Measurements from ENCODE around the gene TPSAB1. TPM values are rescaled to one million over a fixed set of nuclear protein-coding genes. Genes with fewer than 3 reads are reported as not detected.

TPSAB1 gene
- total RNA-seq, 1 experiment from 2014 or later, result not detected

GRCh38 chr16:1258225-1258600, 17.7 kb downstream of the TPSAB1 start:
- BruUV-seq (replicated peaks), result no TSS peak
- TF ChIP-seq EZH2 (IDR thresholded peaks at IDR 0.05; ENCODE audit: low read depth), result no peak
- TF ChIP-seq, protein P1, sequence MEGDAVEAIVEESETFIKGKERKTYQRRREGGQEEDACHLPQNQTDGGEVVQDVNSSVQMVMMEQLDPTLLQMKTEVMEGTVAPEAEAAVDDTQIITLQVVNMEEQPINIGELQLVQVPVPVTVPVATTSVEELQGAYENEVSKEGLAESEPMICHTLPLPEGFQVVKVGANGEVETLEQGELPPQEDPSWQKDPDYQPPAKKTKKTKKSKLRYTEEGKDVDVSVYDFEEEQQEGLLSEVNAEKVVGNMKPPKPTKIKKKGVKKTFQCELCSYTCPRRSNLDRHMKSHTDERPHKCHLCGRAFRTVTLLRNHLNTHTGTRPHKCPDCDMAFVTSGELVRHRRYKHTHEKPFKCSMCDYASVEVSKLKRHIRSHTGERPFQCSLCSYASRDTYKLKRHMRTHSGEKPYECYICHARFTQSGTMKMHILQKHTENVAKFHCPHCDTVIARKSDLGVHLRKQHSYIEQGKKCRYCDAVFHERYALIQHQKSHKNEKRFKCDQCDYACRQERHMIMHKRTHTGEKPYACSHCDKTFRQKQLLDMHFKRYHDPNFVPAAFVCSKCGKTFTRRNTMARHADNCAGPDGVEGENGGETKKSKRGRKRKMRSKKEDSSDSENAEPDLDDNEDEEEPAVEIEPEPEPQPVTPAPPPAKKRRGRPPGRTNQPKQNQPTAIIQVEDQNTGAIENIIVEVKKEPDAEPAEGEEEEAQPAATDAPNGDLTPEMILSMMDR (conservative IDR thresholded peaks at IDR 0.05), result no peak
- Histone ChIP-seq H3K4me3 (no peak overlapping the region), H3K27ac (no peak overlapping the region), H2AFZ (no peak overlapping the region), H3K4me1 (replicated peaks; ENCODE audit: insufficient read depth) (no peaks in the 10 kb centered on the region; the same call in 1 of the 2 replicates), H3K4me2 (no peak overlapping the region), H3K27me3 (ENCODE audit: insufficient read depth, low read depth) (peaks cover 44% of the 10 kb centered on the region), H3K36me3 (ENCODE audit: low read depth) (no peaks in the 10 kb centered on the region), H3K9me3 (ENCODE audit: insufficient read depth, low read depth) (no peaks in the 10 kb centered on the region), H3K9me2 (ENCODE audit: insufficient read depth) (no peaks in the 10 kb centered on the region), H3F3A (ENCODE audit: insufficient read depth, low read depth) (no peaks in the 10 kb centered on the region), H4K20me1 (ENCODE audit: insufficient read depth) (no peaks in the 10 kb centered on the region), H3K79me2 (ENCODE audit: low read depth) (no peaks in the 10 kb centered on the region)
- intact Hi-C loops (cut with micrococcal nuclease; ENCODE audit: unreplicated experiment), result loop anchor here (2.0 kb wide), 1 partner anchor 39 kb away; no protein-coding TSS in a partner anchor
- peak; percentile 60 to 65 for DNase-seq
- ChIA-PET POLR2A (ENCODE audit: unreplicated experiment) (interaction anchor here (0.6 kb wide), 1 partner anchor 235 kb away, joined by 3 read pairs; the partner anchor contains the start of gene TELO2), CTCF (no interaction called here)

DNA sequence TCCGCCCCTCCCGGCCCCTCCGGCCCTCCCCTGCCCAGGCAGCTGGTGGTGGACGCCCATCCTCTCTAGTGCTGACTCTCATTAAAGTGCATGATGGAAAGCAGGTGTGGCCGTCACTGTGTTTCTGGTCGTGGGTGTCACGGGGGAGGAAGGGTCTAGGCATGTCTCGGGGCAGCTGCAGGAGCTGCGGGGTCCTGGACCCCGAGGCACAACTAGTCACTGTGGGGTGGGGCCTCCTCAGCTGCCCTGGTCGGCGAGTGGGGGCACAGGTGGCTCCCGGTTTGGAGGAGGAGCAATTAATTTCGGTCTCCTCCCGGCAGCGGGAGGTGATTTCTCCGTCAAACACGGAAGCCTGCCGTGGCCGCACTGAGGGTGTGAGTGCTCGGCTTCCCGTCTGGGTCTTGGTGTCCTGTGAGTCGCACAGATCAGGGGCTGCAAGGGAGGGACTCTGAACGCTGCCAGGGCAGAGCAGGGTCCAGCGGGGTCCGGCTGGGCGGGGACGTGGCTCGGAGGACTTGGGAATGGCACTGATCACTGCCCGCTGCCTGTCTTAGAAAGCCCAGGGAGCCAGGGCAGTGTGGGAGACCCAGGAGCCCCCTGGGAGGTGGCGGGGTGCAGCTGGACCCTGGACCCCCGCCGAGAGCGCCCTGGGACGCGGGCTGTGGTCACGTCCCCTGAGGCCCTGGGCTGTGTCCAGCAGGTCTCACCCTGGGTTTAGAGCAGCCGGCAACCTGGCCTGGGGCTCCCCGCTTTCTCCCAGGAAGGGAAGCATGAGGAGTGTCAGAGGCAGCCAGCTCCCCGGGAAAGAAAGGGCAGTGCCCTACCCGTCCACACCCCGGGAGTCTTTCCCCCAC, 18.6 kb downstream of the TPSAB1 start:
- H3F3A ChIP-seq (ENCODE audit: insufficient read depth, low read depth), result 0 out of 2 replicates have a peak, but pooled peaks cover under 1% of the 10 kb centered on the region
- peak overlapping the region; percentile 86 for H3K4me2 ChIP-seq
- CTCF ChIA-PET, result no interaction called here
- H3K36me3 ChIP-seq (ENCODE audit: low read depth), result no peaks in the 10 kb centered on the region
- no peak for TF ChIP-seq EZH2 (IDR thresholded peaks at IDR 0.05; ENCODE audit: low read depth)
- TF ChIP-seq, protein P1 (conservative IDR thresholded peaks at IDR 0.05), result no peak
- H3K4me1 ChIP-seq (replicated peaks; ENCODE audit: insufficient read depth), result no peaks in the 10 kb centered on the region; the same call in 1 of the 2 replicates
- peaks cover 51% of the 10 kb centered on the region for H3K27me3 ChIP-seq (ENCODE audit: insufficient read depth, low read depth)
- H4K20me1 ChIP-seq (ENCODE audit: insufficient read depth), result no peaks in the 10 kb centered on the region
- intact Hi-C loops (cut with micrococcal nuclease; ENCODE audit: unreplicated experiment), result loop anchor here (2.0 kb wide), 1 partner anchor 38 kb away; no protein-coding TSS in a partner anchor
- peak overlapping the region; percentile 66; the same call in 1 of the 2 replicates for H2AFZ ChIP-seq
- H3K79me2 ChIP-seq (ENCODE audit: low read depth), result no peaks in the 10 kb centered on the region
- no peak overlapping the region for H3K27ac ChIP-seq
- H3K9me3 ChIP-seq (ENCODE audit: insufficient read depth, low read depth), result no peaks in the 10 kb centered on the region
- POLR2A ChIA-PET (ENCODE audit: unreplicated experiment), result no interaction called here
- DNase-seq, result peak in 1 of 2 experiments; percentile 45
- no peaks in the 10 kb centered on the region for H3K9me2 ChIP-seq (ENCODE audit: insufficient read depth)
- BruUV-seq (replicated peaks), result no TSS peak
- peak overlapping the region; percentile 54; the same call in 1 of the 2 replicates for H3K4me3 ChIP-seq

- Histone ChIP-seq H3K27me3 (ENCODE audit: insufficient read depth, low read depth) (peaks cover 51% of the 10 kb centered on the region), H2AFZ (no peak overlapping the region), H4K20me1 (ENCODE audit: insufficient read depth) (no peaks in the 10 kb centered on the region), H3K27ac (no peak overlapping the region), H3K9me3 (ENCODE audit: insufficient read depth, low read depth) (no peaks in the 10 kb centered on the region), H3K36me3 (ENCODE audit: low read depth) (no peaks in the 10 kb centered on the region), H3K4me3 (no peak overlapping the region), H3K9me2 (ENCODE audit: insufficient read depth) (no peaks in the 10 kb centered on the region), H3F3A (ENCODE audit: insufficient read depth, low read depth) (0 out of 2 replicates have a peak, but pooled peaks cover 5% of the 10 kb centered on the region), H3K4me1 (replicated peaks; ENCODE audit: insufficient read depth) (no peaks in the 10 kb centered on the region; the same call in 1 of the 2 replicates), H3K4me2 (peak overlapping the region; percentile 86; the same call in 1 of the 2 replicates), H3K79me2 (ENCODE audit: low read depth) (no peaks in the 10 kb centered on the region)
- DNase-seq, result no peak
- CTCF ChIA-PET, result no interaction called here
- POLR2A ChIA-PET (ENCODE audit: unreplicated experiment), result no interaction called here
- TF ChIP-seq, protein P1 (conservative IDR thresholded peaks at IDR 0.05), result no peak
- no peak for TF ChIP-seq EZH2 (IDR thresholded peaks at IDR 0.05; ENCODE audit: low read depth)
- intact Hi-C loops (cut with micrococcal nuclease; ENCODE audit: unreplicated experiment), result loop anchor here (2.0 kb wide), 1 partner anchor 37 kb away; no protein-coding TSS in a partner anchor
- no TSS peak for BruUV-seq (replicated peaks)
Observed at GRCh38 chr16:1259760-1260068, 19.2 kb downstream of the TPSAB1 start.

Measured in PC-9 (cell line).